ENCODE measurements around the gene SARS1.

SARS1 gene

GRCh38 chr1:109191891-109192290 is 21.8 kb upstream of the SARS1 start:
- no peak overlapping the region for H3K27ac ChIP-seq (ENCODE audit: low read depth in 2 of 2, low read length in 2 of 2)
- H3K9ac ChIP-seq (ENCODE audit: low read depth in 1 of 2, low read length in 2 of 2), result no peak overlapping the region
- no peaks in the 10 kb centered on the region for H3K27me3 ChIP-seq (ENCODE audit: control insufficient read depth in 2 of 2, insufficient read depth in 2 of 2, low read length in 2 of 2)
- no peak overlapping the region for H3K4me3 ChIP-seq (ENCODE audit: low read length in 2 of 2)
- no peaks in the 10 kb centered on the region for H3K4me1 ChIP-seq (ENCODE audit: control insufficient read depth in 2 of 2, insufficient read depth in 2 of 2, low read length in 2 of 2)
- peaks cover 22 to 27% of the 10 kb centered on the region in 2 donors for H3K36me3 ChIP-seq (ENCODE audit: control insufficient read depth in 2 of 2, insufficient read depth in 2 of 2, low read length in 2 of 2)
- no peaks in the 10 kb centered on the region for H3K9me3 ChIP-seq (ENCODE audit: control insufficient read depth in 2 of 2, low read length in 2 of 2)

DNA sequence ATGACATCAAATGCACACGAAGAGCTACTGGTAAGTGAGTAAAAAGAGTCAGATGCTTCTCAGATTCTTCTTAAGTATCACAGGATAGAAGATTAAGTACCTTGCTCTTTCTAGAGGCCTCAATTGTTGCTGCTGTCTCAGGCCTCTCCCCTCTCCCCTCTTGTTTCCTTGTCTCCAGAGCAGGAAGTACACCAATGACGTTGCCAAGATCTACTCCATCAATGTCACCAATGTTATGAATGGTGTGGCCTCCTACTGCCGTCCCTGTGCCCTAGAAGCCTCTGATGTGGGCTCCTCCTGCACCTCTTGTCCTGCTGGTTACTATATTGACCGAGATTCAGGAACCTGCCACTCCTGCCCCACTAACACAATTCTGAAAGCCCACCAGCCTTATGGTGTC is 21.3 kb upstream of the SARS1 start:
- peaks cover 22 to 29% of the 10 kb centered on the region in 2 donors for H3K36me3 ChIP-seq (ENCODE audit: control insufficient read depth in 2 of 2, insufficient read depth in 2 of 2, low read length in 2 of 2)
- H3K4me1 ChIP-seq (ENCODE audit: control insufficient read depth in 2 of 2, insufficient read depth in 2 of 2, low read length in 2 of 2), result no peaks in the 10 kb centered on the region

GRCh38 chr1:109193653-109194590 is 19.8 kb upstream of the SARS1 start:
- no peaks in the 10 kb centered on the region for H3K27me3 ChIP-seq (ENCODE audit: control insufficient read depth in 2 of 2, insufficient read depth in 2 of 2, low read length in 2 of 2)
- H3K36me3 ChIP-seq (ENCODE audit: control insufficient read depth in 2 of 2, insufficient read depth in 2 of 2, low read length in 2 of 2), result peaks cover 16 to 26% of the 10 kb centered on the region in 2 donors
- H3K4me1 ChIP-seq (ENCODE audit: control insufficient read depth in 2 of 2, insufficient read depth in 2 of 2, low read length in 2 of 2), result no peaks in the 10 kb centered on the region
- H3K4me3 ChIP-seq (ENCODE audit: low read length in 2 of 2), result no peak overlapping the region
- H3K27ac ChIP-seq (ENCODE audit: low read depth in 2 of 2, low read length in 2 of 2), result no peak overlapping the region
- H3K9me3 ChIP-seq (ENCODE audit: control insufficient read depth in 2 of 2, low read length in 2 of 2), result no peaks in the 10 kb centered on the region
- no peak overlapping the region for H3K9ac ChIP-seq (ENCODE audit: low read depth in 1 of 2, low read length in 2 of 2)

More for the DNA sequence above, 21.3 kb upstream of the SARS1 start:
- Histone ChIP-seq H3K27me3 (ENCODE audit: control insufficient read depth in 2 of 2, insufficient read depth in 2 of 2, low read length in 2 of 2) (no peaks in the 10 kb centered on the region), H3K9me3 (ENCODE audit: control insufficient read depth in 2 of 2, low read length in 2 of 2) (no peaks in the 10 kb centered on the region), H3K4me3 (ENCODE audit: low read length in 2 of 2) (no peak overlapping the region), H3K27ac (ENCODE audit: low read depth in 2 of 2, low read length in 2 of 2) (no peak overlapping the region), H3K9ac (ENCODE audit: low read depth in 1 of 2, low read length in 2 of 2) (no peak overlapping the region)

DNA sequence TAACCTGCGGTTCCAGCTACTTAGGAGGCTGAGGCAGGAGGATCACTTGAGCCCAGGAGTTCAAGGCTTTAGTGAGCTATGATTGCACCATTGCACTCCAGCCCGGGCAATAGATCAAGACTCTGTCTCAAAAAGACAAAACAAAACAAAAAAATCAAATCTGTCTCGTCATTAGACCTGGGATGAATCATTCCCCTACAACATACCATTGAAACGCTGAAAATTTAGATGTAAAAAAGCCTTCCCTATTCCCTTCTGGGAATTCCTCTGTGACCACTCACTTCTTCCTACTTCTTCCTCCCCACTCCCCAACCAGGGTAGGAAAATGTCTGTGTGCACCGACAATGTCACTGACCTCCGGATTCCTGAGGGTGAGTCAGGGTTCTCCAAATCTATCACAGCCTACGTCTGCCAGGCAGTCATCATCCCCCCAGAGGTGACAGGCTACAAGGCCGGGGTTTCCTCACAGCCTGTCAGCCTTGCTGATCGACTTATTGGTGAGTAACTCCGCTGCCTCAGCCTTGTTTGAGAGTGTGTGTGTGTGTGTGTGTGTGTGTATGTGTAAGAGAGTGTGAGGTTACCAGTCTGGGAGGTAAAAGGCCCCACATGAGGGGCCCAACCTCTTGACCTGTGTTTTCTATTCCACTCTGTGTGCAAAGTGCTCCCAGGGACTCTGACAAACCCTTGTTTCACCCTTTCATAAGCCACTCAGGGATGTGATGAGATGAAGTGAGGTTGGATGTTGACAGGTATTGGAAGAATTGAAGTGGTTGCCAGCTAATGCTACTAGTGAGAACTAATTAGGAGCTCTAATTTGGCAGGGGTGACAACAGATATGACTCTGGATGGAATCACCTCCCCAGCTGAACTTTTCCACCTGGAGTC is 16.3 kb upstream of the SARS1 start:
- Histone ChIP-seq H3K36me3 (ENCODE audit: control insufficient read depth in 2 of 2, insufficient read depth in 2 of 2, low read length in 2 of 2) (peaks cover 4 to 12% of the 10 kb centered on the region in 2 donors), H3K27ac (ENCODE audit: low read depth in 2 of 2, low read length in 2 of 2) (no peak overlapping the region), H3K27me3 (ENCODE audit: control insufficient read depth in 2 of 2, insufficient read depth in 2 of 2, low read length in 2 of 2) (no peaks in the 10 kb centered on the region), H3K4me3 (ENCODE audit: low read length in 2 of 2) (no peak overlapping the region), H3K9ac (ENCODE audit: low read depth in 1 of 2, low read length in 2 of 2) (no peak overlapping the region), H3K4me1 (ENCODE audit: control insufficient read depth in 2 of 2, insufficient read depth in 2 of 2, low read length in 2 of 2) (no peaks in the 10 kb centered on the region), H3K9me3 (ENCODE audit: control insufficient read depth in 2 of 2, low read length in 2 of 2) (no peaks in the 10 kb centered on the region)

DNA sequence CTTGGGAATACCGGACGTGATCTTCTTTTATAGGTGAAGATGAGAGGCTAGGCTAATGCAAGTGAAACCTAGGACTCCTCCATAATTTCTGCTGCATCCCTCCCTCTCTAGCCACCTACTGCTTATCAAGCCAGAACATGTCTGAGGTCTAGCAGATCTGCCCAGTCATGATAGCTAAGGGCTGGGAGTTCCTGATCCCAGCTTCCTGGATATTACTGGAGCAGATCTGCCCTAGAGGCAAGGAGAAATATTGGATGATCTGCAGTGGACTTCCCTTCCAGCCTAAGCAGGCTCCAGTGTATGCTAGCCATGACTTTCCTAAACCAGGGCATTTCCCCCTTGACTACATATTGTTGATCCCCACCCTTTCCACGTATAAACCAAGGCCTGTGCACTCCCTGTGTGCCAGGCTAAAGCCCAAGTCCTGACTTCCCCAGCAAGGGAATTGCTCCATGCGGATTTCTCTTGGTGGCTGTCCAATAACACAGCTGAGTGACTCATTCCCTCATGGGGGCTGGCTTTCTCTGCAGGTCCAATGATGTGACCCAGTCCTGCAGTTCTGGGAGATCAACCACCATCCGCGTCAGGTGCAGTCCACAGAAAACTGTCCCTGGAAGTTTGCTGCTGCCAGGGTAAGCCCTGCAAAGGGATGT is 15.5 kb upstream of the SARS1 start:
- Histone ChIP-seq H3K9me3 (ENCODE audit: control insufficient read depth in 2 of 2, low read length in 2 of 2) (no peaks in the 10 kb centered on the region), H3K36me3 (ENCODE audit: control insufficient read depth in 2 of 2, insufficient read depth in 2 of 2, low read length in 2 of 2) (peaks cover 0 to 9% of the 10 kb centered on the region in 2 donors), H3K27ac (ENCODE audit: low read depth in 2 of 2, low read length in 2 of 2) (no peak overlapping the region), H3K9ac (ENCODE audit: low read depth in 1 of 2, low read length in 2 of 2) (no peak overlapping the region), H3K4me1 (ENCODE audit: control insufficient read depth in 2 of 2, insufficient read depth in 2 of 2, low read length in 2 of 2) (no peaks in the 10 kb centered on the region), H3K27me3 (ENCODE audit: control insufficient read depth in 2 of 2, insufficient read depth in 2 of 2, low read length in 2 of 2) (no peaks in the 10 kb centered on the region), H3K4me3 (ENCODE audit: low read length in 2 of 2) (no peak overlapping the region)

- Histone ChIP-seq H3K36me3 (ENCODE audit: control insufficient read depth in 2 of 2, insufficient read depth in 2 of 2, low read length in 2 of 2) (peaks cover 0 to 9% of the 10 kb centered on the region in 2 donors), H3K27ac (ENCODE audit: low read depth in 2 of 2, low read length in 2 of 2) (no peak overlapping the region), H3K27me3 (ENCODE audit: control insufficient read depth in 2 of 2, insufficient read depth in 2 of 2, low read length in 2 of 2) (no peaks in the 10 kb centered on the region), H3K9me3 (ENCODE audit: control insufficient read depth in 2 of 2, low read length in 2 of 2) (no peaks in the 10 kb centered on the region), H3K4me3 (ENCODE audit: low read length in 2 of 2) (no peak overlapping the region), H3K4me1 (ENCODE audit: control insufficient read depth in 2 of 2, insufficient read depth in 2 of 2, low read length in 2 of 2) (no peaks in the 10 kb centered on the region), H3K9ac (ENCODE audit: low read depth in 1 of 2, low read length in 2 of 2) (no peak overlapping the region)
These were observed 15.0 kb upstream of the SARS1 start for GRCh38 chr1:109198745-109199144.

DNA sequence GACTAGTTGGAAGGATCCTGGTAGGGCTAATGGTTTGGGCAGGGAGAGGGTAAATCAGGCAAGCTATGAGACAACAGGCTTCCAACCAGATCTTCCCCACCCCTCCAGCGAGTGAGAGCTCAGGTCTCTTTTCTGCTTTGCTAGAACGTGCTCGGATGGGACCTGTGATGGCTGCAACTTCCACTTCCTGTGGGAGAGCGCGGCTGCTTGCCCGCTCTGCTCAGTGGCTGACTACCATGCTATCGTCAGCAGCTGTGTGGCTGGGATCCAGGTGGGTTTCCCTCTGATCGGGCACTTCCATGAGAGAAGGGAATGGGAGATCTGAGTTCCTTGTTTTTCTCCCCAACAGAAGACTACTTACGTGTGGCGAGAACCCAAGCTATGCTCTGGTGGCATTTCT is 14.0 kb upstream of the SARS1 start:
- Histone ChIP-seq H3K27ac (ENCODE audit: low read depth in 2 of 2, low read length in 2 of 2) (no peak overlapping the region), H3K27me3 (ENCODE audit: control insufficient read depth in 2 of 2, insufficient read depth in 2 of 2, low read length in 2 of 2) (no peaks in the 10 kb centered on the region)

DNA sequence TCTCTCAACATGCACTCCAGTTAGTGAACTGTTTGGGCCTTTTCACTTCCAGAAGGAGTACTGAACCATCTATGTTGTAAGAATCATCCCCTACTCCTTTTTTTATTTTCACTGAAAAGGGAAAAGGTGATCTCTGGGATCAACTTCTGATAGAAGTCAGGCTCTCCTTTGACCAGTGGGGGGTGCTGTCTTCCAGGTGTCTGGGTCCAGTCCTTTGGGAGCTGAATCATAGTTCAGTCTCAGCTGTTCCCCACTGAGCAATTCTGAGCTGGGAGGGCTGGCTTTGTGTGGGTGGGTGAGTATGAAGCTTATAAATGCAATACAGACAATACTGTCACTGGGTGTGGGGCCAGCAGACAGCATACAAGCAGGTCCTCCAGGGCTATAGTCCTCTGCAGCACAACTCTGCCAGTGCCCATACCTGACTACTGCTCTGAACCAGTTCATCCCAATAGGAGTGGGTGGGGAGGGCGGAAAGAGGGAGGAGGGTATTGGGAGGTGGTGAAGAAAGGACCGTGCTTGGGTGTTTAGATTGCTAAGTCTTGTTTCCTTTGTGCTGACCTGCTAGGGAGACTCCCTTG is 12.5 kb upstream of the SARS1 start:
- Histone ChIP-seq H3K9me3 (ENCODE audit: control insufficient read depth in 2 of 2, low read length in 2 of 2) (no peaks in the 10 kb centered on the region), H3K4me1 (ENCODE audit: control insufficient read depth in 2 of 2, insufficient read depth in 2 of 2, low read length in 2 of 2) (no peaks in the 10 kb centered on the region), H3K9ac (ENCODE audit: low read depth in 1 of 2, low read length in 2 of 2) (no peak overlapping the region), H3K36me3 (ENCODE audit: control insufficient read depth in 2 of 2, insufficient read depth in 2 of 2, low read length in 2 of 2) (peaks cover 0 to 11% of the 10 kb centered on the region in 2 donors), H3K27ac (ENCODE audit: low read depth in 2 of 2, low read length in 2 of 2) (no peak overlapping the region), H3K4me3 (ENCODE audit: low read length in 2 of 2) (no peak overlapping the region), H3K27me3 (ENCODE audit: control insufficient read depth in 2 of 2, insufficient read depth in 2 of 2, low read length in 2 of 2) (no peaks in the 10 kb centered on the region)

More for the DNA sequence above, 14.0 kb upstream of the SARS1 start:
- no peak overlapping the region for H3K4me3 ChIP-seq (ENCODE audit: low read length in 2 of 2)
- H3K9me3 ChIP-seq (ENCODE audit: control insufficient read depth in 2 of 2, low read length in 2 of 2), result no peaks in the 10 kb centered on the region
- H3K9ac ChIP-seq (ENCODE audit: low read depth in 1 of 2, low read length in 2 of 2), result no peak overlapping the region
- peaks cover 0 to 11% of the 10 kb centered on the region in 2 donors for H3K36me3 ChIP-seq (ENCODE audit: control insufficient read depth in 2 of 2, insufficient read depth in 2 of 2, low read length in 2 of 2)
- H3K4me1 ChIP-seq (ENCODE audit: control insufficient read depth in 2 of 2, insufficient read depth in 2 of 2, low read length in 2 of 2), result no peaks in the 10 kb centered on the region

- peaks cover 4 to 14% of the 10 kb centered on the region in 2 donors for H3K4me1 ChIP-seq (ENCODE audit: control insufficient read depth in 2 of 2, insufficient read depth in 2 of 2, low read length in 2 of 2)
- no peaks in the 10 kb centered on the region for H3K9me3 ChIP-seq (ENCODE audit: control insufficient read depth in 2 of 2, low read length in 2 of 2)
These were observed 9.2 kb upstream of the SARS1 start for GRCh38 chr1:109204484-109204883.

More at GRCh38 chr1:109204484-109204883, 9.2 kb upstream of the SARS1 start:
- H3K9ac ChIP-seq (ENCODE audit: low read depth in 1 of 2, low read length in 2 of 2), result no peak overlapping the region
- no peak overlapping the region for H3K4me3 ChIP-seq (ENCODE audit: low read length in 2 of 2)
- H3K27me3 ChIP-seq (ENCODE audit: control insufficient read depth in 2 of 2, insufficient read depth in 2 of 2, low read length in 2 of 2), result no peaks in the 10 kb centered on the region
- no peak overlapping the region for H3K27ac ChIP-seq (ENCODE audit: low read depth in 2 of 2, low read length in 2 of 2)
- peaks cover 0 to 5% of the 10 kb centered on the region in 2 donors for H3K36me3 ChIP-seq (ENCODE audit: control insufficient read depth in 2 of 2, insufficient read depth in 2 of 2, low read length in 2 of 2)

All from mucosa of rectum (tissue), 2 donors.